GM21529 (cell line): Measurements from ENCODE around the gene SLC25A51.
A peak's percentile ranks its signal among the peaks of the same experiment; 100 is the strongest.
"Not testable (repeated sequence)": the region's sequence is repeated elsewhere in the genome, so short reads cannot be mapped to it uniquely, and the experiment has no call there.

Source experiments
- ATAC-seq: cut with Tn5 transposase; IDR thresholded peaks from one replicate; pipeline ENCODE4 v1.9.1; 2021; ENCODE audit not compliant: unreplicated experiment

Gene SLC25A51

GRCh38 chr9:37906312-37907239 is 2.6 kb upstream of the SLC25A51 start:
- ATAC-seq: no peak

- no peak for ATAC-seq
These were observed 1.8 kb upstream of the SLC25A51 start for GRCh38 chr9:37905776-37906175.

GRCh38 chr9:37905131-37905505 is 1.2 kb upstream of the SLC25A51 start:
- ATAC-seq: no peak

- no peak for ATAC-seq
These were observed 661 bp upstream of the SLC25A51 start for GRCh38 chr9:37904445-37905130.

- ATAC-seq: peak; percentile 16
These were observed 906 bp downstream of the SLC25A51 start for GRCh38 chr9:37902796-37903646.

GRCh38 chr9:37902131-37902530 is 1.8 kb downstream of the SLC25A51 start:
- no peak for ATAC-seq

- ATAC-seq: no peak
These were observed 4.9 kb downstream of the SLC25A51 start for GRCh38 chr9:37899041-37899440.

GRCh38 chr9:37897665-37898064 is 6.3 kb downstream of the SLC25A51 start:
- ATAC-seq: no peak

GRCh38 chr9:37892063-37892462 is 11.9 kb downstream of the SLC25A51 start:
- ATAC-seq: no peak

- not testable (repeated sequence) for ATAC-seq
These were observed 12.9 kb downstream of the SLC25A51 start for GRCh38 chr9:37891042-37891441.

GRCh38 chr9:37889536-37889935 is 14.4 kb downstream of the SLC25A51 start:
- ATAC-seq: no peak

- ATAC-seq: not testable (repeated sequence)
These were observed 15.8 kb downstream of the SLC25A51 start for GRCh38 chr9:37887977-37888583.

- no peak for ATAC-seq
These were observed 22.9 kb downstream of the SLC25A51 start for GRCh38 chr9:37880916-37881479.

- ATAC-seq: no peak
These were observed 27.6 kb downstream of the SLC25A51 start for GRCh38 chr9:37876376-37876775.

GRCh38 chr9:37873955-37874354 is 30.0 kb downstream of the SLC25A51 start:
- ATAC-seq: no peak

GRCh38 chr9:37870799-37871176 is 33.1 kb downstream of the SLC25A51 start:
- ATAC-seq: no peak

GRCh38 chr9:37870081-37870798 is 33.7 kb downstream of the SLC25A51 start:
- ATAC-seq: no peak

- no peak for ATAC-seq
These were observed 41.4 kb downstream of the SLC25A51 start for GRCh38 chr9:37862530-37862929.

GRCh38 chr9:37859043-37859442 is 44.9 kb downstream of the SLC25A51 start:
- no peak for ATAC-seq

- ATAC-seq: no peak
These were observed 47.4 kb downstream of the SLC25A51 start for GRCh38 chr9:37856551-37856950.
